NCI-H2081 (cell line): Measurements from ENCODE around the gene ART3.
A peak's percentile ranks its signal among the peaks of the same experiment; 100 is the strongest.
"Not testable (repeated sequence)": the region's sequence is repeated elsewhere in the genome, so short reads cannot be mapped to it uniquely, and the experiment has no call there.

Source experiments
- DNase-seq, 2 experiments: peaks; one replicate each; lab custom pipeline; 2025; lab: John Stamatoyannopoulos, UW

ART3 gene

GRCh38 chr4:76074468-76074867 lies at the start of gene ART3:
Gene ART3 (plus strand): TSS chr4:76074709. CDS start chr4:76075890, 1,181 bp downstream.
- no peak for DNase-seq

- peak in 1 of 2 experiments; percentile 19 for DNase-seq
These were observed 46.2 kb upstream of the ART3 start for GRCh38 chr4:76028350-76028765.

- no peak for DNase-seq
These were observed 45.2 kb upstream of the ART3 start for GRCh38 chr4:76029300-76029699.

GRCh38 chr4:76035141-76035540 lies 39.4 kb upstream of the ART3 start:
- no peak for DNase-seq

GRCh38 chr4:76035799-76036380 lies 38.6 kb upstream of the ART3 start, which contains the start of gene CXCL11:
Gene CXCL11 (minus strand): TSS chr4:76036070. CDS start chr4:76035987, 83 bp downstream.
- DNase-seq: no peak

GRCh38 chr4:76036855-76037254 lies 37.7 kb upstream of the ART3 start:
- DNase-seq: no peak

GRCh38 chr4:76042241-76042998 lies 32.1 kb upstream of the ART3 start:
- not testable (repeated sequence) for DNase-seq

GRCh38 chr4:76043306-76043705 lies 31.2 kb upstream of the ART3 start:
- DNase-seq: not testable (repeated sequence)

GRCh38 chr4:76044686-76045085 lies 29.8 kb upstream of the ART3 start:
- DNase-seq: not testable (repeated sequence)

GRCh38 chr4:76049860-76050416 lies 24.6 kb upstream of the ART3 start:
- DNase-seq: not testable (repeated sequence)

GRCh38 chr4:76050560-76051050 lies 23.9 kb upstream of the ART3 start:
- not testable (repeated sequence) for DNase-seq

- DNase-seq: no peak
These were observed 20.8 kb upstream of the ART3 start for GRCh38 chr4:76053730-76054129.

- DNase-seq: no peak
These were observed 19.5 kb upstream of the ART3 start for GRCh38 chr4:76055016-76055415.

GRCh38 chr4:76055421-76055820 lies 19.1 kb upstream of the ART3 start:
- DNase-seq: no peak

- DNase-seq: no peak
These were observed 16.2 kb upstream of the ART3 start for GRCh38 chr4:76058302-76058701.

- DNase-seq: no peak
These were observed 15.6 kb upstream of the ART3 start for GRCh38 chr4:76058888-76059426.

GRCh38 chr4:76059750-76060149 lies 14.8 kb upstream of the ART3 start:
- no peak for DNase-seq

GRCh38 chr4:76060506-76060905 lies 14.0 kb upstream of the ART3 start:
- no peak for DNase-seq

GRCh38 chr4:76061421-76061820 lies 13.1 kb upstream of the ART3 start:
- no peak for DNase-seq

- no peak for DNase-seq
These were observed 12.5 kb upstream of the ART3 start for GRCh38 chr4:76061982-76062381.

GRCh38 chr4:76066546-76066945 lies 8.0 kb upstream of the ART3 start:
- no peak for DNase-seq

GRCh38 chr4:76067652-76068286 lies 6.7 kb upstream of the ART3 start:
- peak; percentile 29 to 44 for DNase-seq
